SK-N-SH (cell line): Measurements from ENCODE around the gene CALCOCO2.

Experiments
- CTCF ChIP-seq: fragments of 200-600 bp; sonication (generic); IDR thresholded peaks from 2 replicates; pipeline ENCODE4 v1.6.1; 2017; ENCODE audit warnings: antibody characterized with exemption, mild to moderate bottlenecking, moderate library complexity
- EP300 ChIP-seq, 2 experiments: IDR thresholded peaks; 2 replicates each; pipeline versions ENCODE4 v1.4.0 to v1.6.1; 2012; ENCODE audit warnings: borderline replicate concordance in 1 of 2, low read depth in 1 of 2, low read length in 1 of 2
- EZH2phosphoT487 ChIP-seq: fragments of 200-600 bp; sonication (generic); IDR thresholded peaks from 2 replicates; pipeline ENCODE4 v1.6.1; 2017; ENCODE audit warnings: low read depth, mixed run types, mild to moderate bottlenecking, antibody characterized with exemption, moderate library complexity, borderline replicate concordance
- GATA2 ChIP-seq: sonication (generic); formaldehyde crosslinking; IDR thresholded peaks from 2 replicates; pipeline ENCODE4 v1.5.0; 2020; ENCODE audit warnings: mild to moderate bottlenecking, missing genetic modification reagents
- JUND ChIP-seq: IDR thresholded peaks from 2 replicates; pipeline ENCODE4 v1.4.0; 2012
- MXI1 ChIP-seq: IDR thresholded peaks from 2 replicates; pipeline ENCODE4 v1.6.1; 2012; ENCODE audit warnings: mild to moderate bottlenecking, low read depth, low read length, improper control_type of control experiment
- NRF1 ChIP-seq: IDR thresholded peaks from 2 replicates; pipeline ENCODE4 v1.6.1; 2012; ENCODE audit warnings: low read depth, mild to moderate bottlenecking, low read length
- RAD21 ChIP-seq: IDR thresholded peaks from 2 replicates; pipeline ENCODE4 v1.6.1; 2012; ENCODE audit warnings: mild to moderate bottlenecking, low read length
- SIN3A ChIP-seq: IDR thresholded peaks from 2 replicates; pipeline ENCODE4 v1.6.1; 2012; ENCODE audit warnings: low read depth, mild to moderate bottlenecking, low read length, moderate library complexity, borderline replicate concordance
- SMC3 ChIP-seq: IDR thresholded peaks from 2 replicates; pipeline ENCODE4 v1.6.1; 2012; ENCODE audit warnings: low read depth, low read length, improper control_type of control experiment
- TAF1 ChIP-seq: IDR thresholded peaks from 2 replicates; pipeline ENCODE4 v1.6.1; 2012; ENCODE audit warnings: low read depth, mild to moderate bottlenecking, low read length, moderate library complexity, borderline replicate concordance

GRCh38 chr17:48873209-48873608 lies 42.4 kb downstream of the CALCOCO2 start:
- TF ChIP-seq SIN3A = no peak
- no peak for TF ChIP-seq TAF1
- TF ChIP-seq CTCF = no peak
- TF ChIP-seq EZH2phosphoT487 = no peak
- TF ChIP-seq RAD21 = no peak
- TF ChIP-seq SMC3 = no peak
- TF ChIP-seq EP300 (IDR thresholded peaks at IDR 0.05; ENCODE audit: borderline replicate concordance in 1 of 2, low read depth in 1 of 2, low read length in 1 of 2) = no peak
- TF ChIP-seq NRF1 = no peak
- TF ChIP-seq GATA2 (CRISPR knock-in tag) = no peak
- TF ChIP-seq JUND = no peak
- TF ChIP-seq MXI1 = no peak
